ENCODE data around the gene ZMYND11.
A peak's percentile ranks its signal among the peaks of the same experiment; 100 is the strongest.

The ZMYND11 gene

GRCh38 chr10:127612-128432 lies 7.4 kb upstream of the ZMYND11 start:
- Histone ChIP-seq H3K27me3 (0 out of 2 replicates have a peak, but pooled peaks cover under 1% of the 10 kb centered on the region), H3K9me3 (no peaks in the 10 kb centered on the region), H3K36me3 (no peaks in the 10 kb centered on the region), H3K4me3 (ENCODE audit: low read depth, low read length) (no peak overlapping the region), H3K4me1 (peaks cover 4% of the 10 kb centered on the region; the same call in 1 of the 2 replicates)
- no peak for TF ChIP-seq CTCF (IDR thresholded peaks at IDR 0.05; ENCODE audit: low read depth, low read length)
- DNase-seq: no peak

GRCh38 chr10:129810-130209 lies 5.4 kb upstream of the ZMYND11 start:
- no peak overlapping the region for H3K4me3 ChIP-seq (ENCODE audit: low read depth, low read length)
- H3K27me3 ChIP-seq: no peaks in the 10 kb centered on the region
- no peaks in the 10 kb centered on the region for H3K36me3 ChIP-seq
- no peak for DNase-seq
- no peaks in the 10 kb centered on the region for H3K9me3 ChIP-seq
- peaks cover 2% of the 10 kb centered on the region; the same call in 1 of the 2 replicates for H3K4me1 ChIP-seq
- TF ChIP-seq CTCF (IDR thresholded peaks at IDR 0.05; ENCODE audit: low read depth, low read length): no peak

GRCh38 chr10:132946-133898 lies 2.0 kb upstream of the ZMYND11 start:
- Histone ChIP-seq H3K9me3 (no peaks in the 10 kb centered on the region), H3K4me3 (ENCODE audit: low read depth, low read length) (no peak overlapping the region), H3K4me1 (no peaks in the 10 kb centered on the region; the same call in 1 of the 2 replicates), H3K27me3 (no peaks in the 10 kb centered on the region), H3K36me3 (no peaks in the 10 kb centered on the region)
- no peak for DNase-seq
- TF ChIP-seq CTCF (IDR thresholded peaks at IDR 0.05; ENCODE audit: low read depth, low read length): no peak

GRCh38 chr10:134247-135131 lies 766 bp upstream of the ZMYND11 start:
- H3K4me1 ChIP-seq: no peaks in the 10 kb centered on the region; the same call in 1 of the 2 replicates
- no peaks in the 10 kb centered on the region for H3K9me3 ChIP-seq
- peak; percentile 60 for DNase-seq
- no peak for TF ChIP-seq CTCF (IDR thresholded peaks at IDR 0.05; ENCODE audit: low read depth, low read length)
- H3K4me3 ChIP-seq (ENCODE audit: low read depth, low read length): peak overlapping the region; percentile 82
- no peaks in the 10 kb centered on the region for H3K27me3 ChIP-seq
- no peaks in the 10 kb centered on the region for H3K36me3 ChIP-seq

- no peaks in the 10 kb centered on the region for H3K36me3 ChIP-seq
- no peaks in the 10 kb centered on the region; the same call in 1 of the 2 replicates for H3K4me1 ChIP-seq
- peak overlapping the region; percentile 72 for H3K4me3 ChIP-seq (ENCODE audit: low read depth, low read length)
- no peaks in the 10 kb centered on the region for H3K9me3 ChIP-seq
- peak; percentile 57 for DNase-seq
- no peak for TF ChIP-seq CTCF (IDR thresholded peaks at IDR 0.05; ENCODE audit: low read depth, low read length)
- H3K27me3 ChIP-seq: no peaks in the 10 kb centered on the region
Observed at GRCh38 chr10:135601-136464, 578 bp downstream of the ZMYND11 start.
